ENCODE data around the gene MACROD1. TPM values are rescaled to one million over a fixed set of nuclear protein-coding genes. Genes with fewer than 3 reads are reported as not detected.

The MACROD1 gene
- total RNA-seq, 2 donors from 2014 or later = 33.5 to 68.2 TPM

GRCh38 chr11:64064374-64065140 is 101.4 kb downstream of the MACROD1 start:
- Histone ChIP-seq H3K4me3 (no peak overlapping the region), H3K36me3 (no peaks in the 10 kb centered on the region), H3K4me1 (replicated peaks) (no peaks in the 10 kb centered on the region), H3K27me3 (replicated peaks; ENCODE audit: insufficient read depth) (no peaks in the 10 kb centered on the region), H3K27ac (peak overlapping the region in 1 of 2 donors; percentile 22), H3K9me3 (no peaks in the 10 kb centered on the region)
- DNase-seq (ENCODE audit: low spot score) = no peak
- no peak for TF ChIP-seq POLR2A (IDR thresholded peaks at IDR 0.05)
- TF ChIP-seq POLR2AphosphoS5 (IDR thresholded peaks at IDR 0.05) = no peak
- no peak for TF ChIP-seq CTCF (IDR thresholded peaks at IDR 0.05)
- intact Hi-C loops (cut with DNase I) = no loop called here
- 49% methylated on average over 17 of the region's 17 CpGs for WGBS

- DNase-seq (ENCODE audit: low spot score) = no peak
- no peak for TF ChIP-seq CTCF (IDR thresholded peaks at IDR 0.05)
- no peak for TF ChIP-seq POLR2AphosphoS5 (IDR thresholded peaks at IDR 0.05)
- TF ChIP-seq POLR2A (IDR thresholded peaks at IDR 0.05) = no peak
- Histone ChIP-seq H3K27ac (no peak overlapping the region), H3K4me3 (no peak overlapping the region), H3K36me3 (no peaks in the 10 kb centered on the region), H3K9me3 (no peaks in the 10 kb centered on the region), H3K27me3 (replicated peaks; ENCODE audit: insufficient read depth) (no peaks in the 10 kb centered on the region), H3K4me1 (replicated peaks) (no peaks in the 10 kb centered on the region)
- WGBS = 80% methylated on average over 13 of the region's 13 CpGs
- intact Hi-C loops (cut with DNase I) = no loop called here
Observed at GRCh38 chr11:64063777-64064176, 102.1 kb downstream of the MACROD1 start.

- H3K4me1 ChIP-seq (replicated peaks) = no peaks in the 10 kb centered on the region
- H3K9me3 ChIP-seq = no peaks in the 10 kb centered on the region
- TF ChIP-seq POLR2AphosphoS5 (IDR thresholded peaks at IDR 0.05) (no peak), POLR2A (IDR thresholded peaks at IDR 0.05) (no peak), CTCF (IDR thresholded peaks at IDR 0.05) (no peak)
- intact Hi-C loops (cut with DNase I) = no loop called here
- H3K4me3 ChIP-seq = no peak overlapping the region
- WGBS = 89% methylated on average over 16 of the region's 16 CpGs
- no peaks in the 10 kb centered on the region for H3K36me3 ChIP-seq
- no peak overlapping the region for H3K27ac ChIP-seq
- no peak for DNase-seq (ENCODE audit: low spot score)
- H3K27me3 ChIP-seq (replicated peaks; ENCODE audit: insufficient read depth) = no peaks in the 10 kb centered on the region
Observed at GRCh38 chr11:64062185-64063039, 103.5 kb downstream of the MACROD1 start.

GRCh38 chr11:64060861-64061444 is 105.0 kb downstream of the MACROD1 start:
- DNase-seq (ENCODE audit: low spot score) = no peak

More at GRCh38 chr11:64060861-64061444, 105.0 kb downstream of the MACROD1 start:
- Histone ChIP-seq H3K36me3 (no peaks in the 10 kb centered on the region), H3K4me1 (replicated peaks) (no peaks in the 10 kb centered on the region), H3K9me3 (no peaks in the 10 kb centered on the region), H3K27ac (no peak overlapping the region), H3K4me3 (peak overlapping the region; percentile 1 to 27), H3K27me3 (replicated peaks; ENCODE audit: insufficient read depth) (no peaks in the 10 kb centered on the region)
- WGBS = 12% methylated on average over 28 of the region's 42 CpGs
- intact Hi-C loops (cut with DNase I) = no loop called here
- no peak for TF ChIP-seq POLR2A (IDR thresholded peaks at IDR 0.05)
- no peak for TF ChIP-seq POLR2AphosphoS5 (IDR thresholded peaks at IDR 0.05)
- TF ChIP-seq CTCF (IDR thresholded peaks at IDR 0.05) = no peak

Measured in prostate gland (tissue), 2 donors.